A549 (cell line): ENCODE data around the gene SEMA4D.

Source experiments
- EP300 ChIP-seq, 2 experiments: fragments of >200 bp; sonication (Bioruptor Twin); formaldehyde crosslinking; IDR thresholded peaks; 2 replicates in 1 of 2; 3 replicates in 1 of 2; pipeline ENCODE4 v1.6.1; 2016 to 2017
- MAZ ChIP-seq: fragments of 150-350 bp; IDR thresholded peaks from 2 replicates; pipeline ENCODE4 v1.6.1; 2014; ENCODE audit warnings: antibody characterized with exemption, low read depth, low read length, borderline replicate concordance
- POLR2A ChIP-seq: IDR thresholded peaks from 2 replicates; pipeline ENCODE4 v1.6.1; 2012; ENCODE audit warnings: mild to moderate bottlenecking, low read length
- POLR2AphosphoS2 ChIP-seq: conservative IDR thresholded peaks from 2 replicates; pipeline ENCODE4 v1.6.1; 2012; ENCODE audit warnings: low read length, improper control_type of control experiment, inconsistent platforms
- RFX5 ChIP-seq: fragments of 450-650 bp; IDR thresholded peaks from 2 replicates; pipeline ENCODE4 v1.7.1; 2014; ENCODE audit warnings: antibody characterized with exemption, mild to moderate bottlenecking, moderate library complexity
- TF ChIP-seq, protein P1 (sequence below): fragments of >200 bp; sonication (Bioruptor Twin); formaldehyde crosslinking; IDR thresholded peaks from 3 replicates; pipeline ENCODE4 v1.5.1; 2016
- TF ChIP-seq, protein P2 (sequence below): fragments of 450-650 bp; IDR thresholded peaks from 2 replicates; pipeline ENCODE4 v1.6.1; 2014; ENCODE audit warnings: antibody characterized with exemption

DNA sequence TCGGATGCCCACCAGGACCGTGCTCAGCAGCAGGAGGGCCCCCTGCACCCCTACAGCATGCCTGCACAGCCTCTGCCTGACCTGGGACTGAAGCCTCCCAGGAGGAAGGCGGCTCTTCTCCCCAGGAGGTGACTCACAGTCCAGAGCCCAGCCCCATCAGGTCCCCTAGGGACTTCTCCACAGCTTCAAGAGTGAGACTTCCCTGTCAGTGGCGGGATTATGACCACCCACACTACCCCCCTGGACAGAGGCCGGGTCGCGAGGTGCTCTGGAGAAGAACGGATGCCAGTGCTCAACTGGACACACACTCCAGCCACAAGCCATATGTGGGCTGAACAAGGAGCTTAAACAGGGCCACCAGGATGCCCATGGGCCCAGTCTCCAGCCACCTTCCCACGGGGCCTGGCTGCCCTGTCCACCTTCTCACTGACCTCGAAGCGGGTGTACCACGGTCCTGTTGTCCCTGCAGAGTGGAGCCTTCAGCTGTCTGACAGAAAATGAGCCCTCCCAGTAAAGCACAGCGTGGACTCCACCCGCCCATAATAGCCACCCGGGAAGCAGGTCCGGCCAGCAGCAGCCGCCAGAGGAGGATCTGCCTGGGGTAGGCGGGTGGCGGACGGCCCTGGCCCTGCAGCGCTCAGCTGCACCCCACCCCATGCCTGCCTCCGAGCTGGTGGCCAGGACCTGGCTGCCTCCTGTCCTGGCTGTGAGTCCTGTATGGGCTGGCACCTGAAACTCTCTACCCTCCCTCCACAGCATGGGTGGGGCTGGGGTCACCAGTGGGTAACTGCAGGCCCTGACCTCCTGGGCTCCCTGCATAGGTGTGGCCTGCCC is 54.7 kb downstream of the SEMA4D start:
- TF ChIP-seq MAZ (no peak), EP300 (IDR thresholded peaks at IDR 0.05) (no peak), RFX5 (no peak), POLR2AphosphoS2 (no peak), POLR2A (no peak)
- TF ChIP-seq, protein P1, sequence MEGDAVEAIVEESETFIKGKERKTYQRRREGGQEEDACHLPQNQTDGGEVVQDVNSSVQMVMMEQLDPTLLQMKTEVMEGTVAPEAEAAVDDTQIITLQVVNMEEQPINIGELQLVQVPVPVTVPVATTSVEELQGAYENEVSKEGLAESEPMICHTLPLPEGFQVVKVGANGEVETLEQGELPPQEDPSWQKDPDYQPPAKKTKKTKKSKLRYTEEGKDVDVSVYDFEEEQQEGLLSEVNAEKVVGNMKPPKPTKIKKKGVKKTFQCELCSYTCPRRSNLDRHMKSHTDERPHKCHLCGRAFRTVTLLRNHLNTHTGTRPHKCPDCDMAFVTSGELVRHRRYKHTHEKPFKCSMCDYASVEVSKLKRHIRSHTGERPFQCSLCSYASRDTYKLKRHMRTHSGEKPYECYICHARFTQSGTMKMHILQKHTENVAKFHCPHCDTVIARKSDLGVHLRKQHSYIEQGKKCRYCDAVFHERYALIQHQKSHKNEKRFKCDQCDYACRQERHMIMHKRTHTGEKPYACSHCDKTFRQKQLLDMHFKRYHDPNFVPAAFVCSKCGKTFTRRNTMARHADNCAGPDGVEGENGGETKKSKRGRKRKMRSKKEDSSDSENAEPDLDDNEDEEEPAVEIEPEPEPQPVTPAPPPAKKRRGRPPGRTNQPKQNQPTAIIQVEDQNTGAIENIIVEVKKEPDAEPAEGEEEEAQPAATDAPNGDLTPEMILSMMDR = no peak
- TF ChIP-seq, protein P2, sequence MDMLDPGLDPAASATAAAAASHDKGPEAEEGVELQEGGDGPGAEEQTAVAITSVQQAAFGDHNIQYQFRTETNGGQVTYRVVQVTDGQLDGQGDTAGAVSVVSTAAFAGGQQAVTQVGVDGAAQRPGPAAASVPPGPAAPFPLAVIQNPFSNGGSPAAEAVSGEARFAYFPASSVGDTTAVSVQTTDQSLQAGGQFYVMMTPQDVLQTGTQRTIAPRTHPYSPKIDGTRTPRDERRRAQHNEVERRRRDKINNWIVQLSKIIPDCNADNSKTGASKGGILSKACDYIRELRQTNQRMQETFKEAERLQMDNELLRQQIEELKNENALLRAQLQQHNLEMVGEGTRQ = no peak
